Activated CD4-positive, alpha-beta memory T cell treated with anti-CD3 and anti-CD28 coated beads for 36 hours (primary cell): ENCODE data around the gene BIVM. TPM values are rescaled to one million over a fixed set of nuclear protein-coding genes. Genes with fewer than 3 reads are reported as not detected.

ENCODE experiments used
- CTCF ChIA-PET: fragments of 350-600 bp; sonication (Branson Sonifier 250); formaldehyde crosslinking; loops from one replicate; lab custom pipeline; 2021; ENCODE audit warnings: antibody characterized with exemption, inconsistent platforms; lab: Charles Lee
- POLR2A ChIA-PET: fragments of 350-600 bp; sonication (Branson Sonifier 250); formaldehyde crosslinking; loops from one replicate; lab custom pipeline; 2021; ENCODE audit warnings: antibody characterized with exemption; lab: Charles Lee
- DNase-seq: peaks from one replicate; pipeline ENCODE4 v3.0.0-alpha.2; 2020
- H3K27ac Mint-ChIP-seq: one replicate; pipeline ENCODE4 v1.8.0; 2021; ENCODE audit warnings: mixed read lengths
- H3K27me3 Mint-ChIP-seq: one replicate; pipeline ENCODE4 v1.8.0; 2021; ENCODE audit warnings: mixed read lengths
- H3K36me3 Mint-ChIP-seq: one replicate; pipeline ENCODE4 v1.8.0; 2021; ENCODE audit warnings: mixed read lengths
- H3K4me1 Mint-ChIP-seq: one replicate; pipeline ENCODE4 v1.8.0; 2021; ENCODE audit warnings: low read depth, mixed read lengths
- H3K4me3 Mint-ChIP-seq: one replicate; pipeline ENCODE4 v1.8.0; 2021; ENCODE audit warnings: mild to moderate bottlenecking, mixed read lengths
- H3K9me3 Mint-ChIP-seq: one replicate; pipeline ENCODE4 v1.8.0; 2021; ENCODE audit warnings: mixed read lengths
- intact Hi-C: fragments of 100-400 bp; cut with micrococcal nuclease; formaldehyde crosslinking; loops from one replicate; pipeline ENCODE4 v1.15.1; 2023
- total RNA-seq, 2 experiments: library from RNA; stranded (reverse); gene quantifications; one replicate each; pipeline ENCODE4 v1.2.3, GENCODE V29; 2021

Gene BIVM
- total RNA-seq, 2 experiments from 2014 or later, result 13.3 to 15.7 TPM

DNA sequence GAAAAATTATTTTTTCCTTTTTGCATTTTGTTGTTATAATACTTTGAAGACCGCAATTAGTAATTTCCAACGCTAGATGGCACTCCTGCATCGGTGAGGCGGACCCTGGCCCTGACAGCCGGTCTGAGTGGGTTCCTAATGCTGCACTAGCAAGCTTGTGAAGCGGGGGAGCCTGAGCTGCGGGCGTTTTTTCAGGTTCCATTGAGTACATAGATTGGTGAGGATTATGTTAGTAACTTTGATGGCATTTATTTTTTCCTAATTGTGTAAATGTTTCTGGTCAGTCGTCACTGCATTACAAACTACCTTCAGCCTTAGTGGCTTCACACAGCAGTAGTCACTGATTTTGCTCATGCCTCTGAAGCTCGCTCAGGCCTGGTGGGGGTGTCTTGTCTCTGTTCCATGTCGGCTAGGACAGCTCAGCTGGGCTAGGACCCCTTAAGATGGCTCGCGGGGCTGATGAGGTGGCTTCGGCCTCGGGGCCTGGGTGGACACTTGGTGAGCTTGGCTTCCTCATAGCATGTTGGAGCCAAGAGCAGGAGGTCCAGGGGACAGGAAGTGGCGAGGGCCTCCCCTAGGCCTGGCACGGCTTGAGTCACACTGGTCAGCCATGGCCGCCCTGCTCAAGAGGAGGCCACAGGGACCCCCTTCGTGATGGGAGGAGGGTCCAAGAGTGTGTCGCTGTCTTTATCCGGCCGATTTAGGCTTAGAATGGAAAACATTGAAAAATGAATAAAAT lies 71.9 kb downstream of the BIVM start:
- H3K27ac Mint-ChIP-seq, result no peak overlapping the region
- peaks cover 45% of the 10 kb centered on the region for H3K36me3 Mint-ChIP-seq
- H3K4me1 Mint-ChIP-seq, result peaks cover 26% of the 10 kb centered on the region
- H3K9me3 Mint-ChIP-seq, result no peaks in the 10 kb centered on the region
- H3K4me3 Mint-ChIP-seq, result no peak overlapping the region
- intact Hi-C loops, result no loop called here
- CTCF ChIA-PET, result interaction anchor here (0.6 to 2.1 kb wide), 35 partner anchors 8 to 1727 kb away, joined by 3 to 24 read pairs (median 4); partner anchors contain the start of gene ERCC5
- no peaks in the 10 kb centered on the region for H3K27me3 Mint-ChIP-seq
- peak; percentile 57 for DNase-seq
- POLR2A ChIA-PET, result no interaction called here

DNA sequence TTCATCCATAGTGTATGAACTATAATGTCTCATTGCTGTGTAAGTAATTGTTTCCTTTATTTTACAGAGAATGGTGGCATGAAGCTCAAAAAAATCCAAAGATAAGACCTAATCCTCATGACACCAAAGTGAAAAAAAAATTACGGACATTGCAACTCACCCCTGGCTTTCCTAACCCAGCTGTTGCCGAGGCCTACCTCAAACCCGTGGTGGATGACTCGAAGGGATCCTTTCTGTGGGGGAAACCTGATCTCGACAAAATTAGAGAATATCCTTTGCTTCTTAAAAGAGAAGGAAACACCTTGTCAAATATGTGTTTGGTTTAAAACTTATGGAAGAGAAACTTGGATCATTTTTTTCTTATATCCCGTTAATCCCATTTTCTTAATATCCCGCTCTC lies 73.2 kb downstream of the BIVM start:
- Mint-ChIP-seq H3K9me3 (no peaks in the 10 kb centered on the region), H3K4me3 (no peak overlapping the region), H3K27ac (no peak overlapping the region), H3K4me1 (peaks cover 26% of the 10 kb centered on the region), H3K27me3 (no peaks in the 10 kb centered on the region), H3K36me3 (peaks cover 45% of the 10 kb centered on the region)
- CTCF ChIA-PET, result interaction anchor here (0.9 kb wide), 1 partner anchor 13 kb away, joined by 3 read pairs; no protein-coding TSS in a partner anchor
- intact Hi-C loops, result loop anchor here (2.0 kb wide), 1 partner anchor 25 kb away; the partner anchor contains the start of gene ERCC5
- no peak for DNase-seq
- POLR2A ChIA-PET, result no interaction called here

DNA sequence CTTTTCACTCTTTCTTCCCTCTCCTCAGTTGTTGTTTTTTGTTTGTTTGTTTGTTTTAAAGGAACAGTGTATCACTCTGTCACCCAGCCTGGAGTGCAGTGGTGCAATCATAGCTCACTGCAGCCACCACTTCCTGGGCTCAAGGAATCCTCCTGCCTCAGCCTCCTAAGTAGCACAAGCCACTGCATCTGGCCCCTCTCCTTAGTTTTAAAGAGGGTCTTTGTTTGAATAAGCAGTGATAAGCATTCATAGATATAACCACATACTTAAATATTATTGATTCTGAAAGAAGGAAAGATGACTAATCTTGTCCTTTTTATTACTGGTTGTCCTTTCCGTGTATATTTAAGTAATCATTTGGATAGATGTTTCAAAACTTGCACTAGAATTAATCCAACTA lies 73.6 kb downstream of the BIVM start:
- no peak for DNase-seq
- H3K4me3 Mint-ChIP-seq, result no peak overlapping the region
- intact Hi-C loops, result loop anchor here (2.0 kb wide), 1 partner anchor 26 kb away; the partner anchor contains the start of gene ERCC5
- POLR2A ChIA-PET, result no interaction called here
- CTCF ChIA-PET, result interaction anchor here (0.9 kb wide), 1 partner anchor 13 kb away, joined by 3 read pairs; no protein-coding TSS in a partner anchor
- peaks cover 26% of the 10 kb centered on the region for H3K4me1 Mint-ChIP-seq
- H3K27me3 Mint-ChIP-seq, result no peaks in the 10 kb centered on the region
- no peak overlapping the region for H3K27ac Mint-ChIP-seq
- peaks cover 41% of the 10 kb centered on the region for H3K36me3 Mint-ChIP-seq
- H3K9me3 Mint-ChIP-seq, result no peaks in the 10 kb centered on the region

DNA sequence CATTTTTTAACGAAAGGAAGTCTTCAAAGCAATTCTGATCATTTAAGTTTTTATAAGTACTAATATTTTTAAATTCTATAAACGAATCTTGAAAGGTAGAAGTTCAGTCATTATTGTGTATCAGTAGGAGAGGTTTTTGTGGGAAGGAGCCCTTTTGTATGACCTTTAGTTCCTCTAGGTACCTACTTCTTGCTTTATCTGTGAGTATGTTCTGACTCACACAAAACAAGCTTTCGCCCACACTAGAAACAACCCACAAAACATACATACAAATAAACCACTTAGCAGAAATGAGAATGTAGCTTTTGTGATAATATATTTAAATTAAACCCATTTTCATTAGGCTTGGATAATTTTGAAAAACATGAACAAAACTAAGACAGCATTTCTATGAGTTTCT lies 74.7 kb downstream of the BIVM start:
- DNase-seq, result no peak
- H3K4me1 Mint-ChIP-seq, result peaks cover 26% of the 10 kb centered on the region
- H3K27me3 Mint-ChIP-seq, result no peaks in the 10 kb centered on the region
- no peaks in the 10 kb centered on the region for H3K9me3 Mint-ChIP-seq
- no peak overlapping the region for H3K27ac Mint-ChIP-seq
- intact Hi-C loops, result loop anchor here (2.0 kb wide), 1 partner anchor 27 kb away; the partner anchor contains the start of gene ERCC5
- ChIA-PET POLR2A (no interaction called here), CTCF (no interaction called here)
- H3K4me3 Mint-ChIP-seq, result no peak overlapping the region
- H3K36me3 Mint-ChIP-seq, result peaks cover 33% of the 10 kb centered on the region

- Mint-ChIP-seq H3K27ac (no peak overlapping the region), H3K9me3 (no peaks in the 10 kb centered on the region), H3K4me1 (peaks cover 19% of the 10 kb centered on the region), H3K27me3 (no peaks in the 10 kb centered on the region), H3K36me3 (peaks cover 30% of the 10 kb centered on the region), H3K4me3 (no peak overlapping the region)
- intact Hi-C loops, result no loop called here
- ChIA-PET CTCF (no interaction called here), POLR2A (no interaction called here)
- no peak for DNase-seq
Measured at GRCh38 chr13:102875256-102875655, 76.3 kb downstream of the BIVM start.

DNA sequence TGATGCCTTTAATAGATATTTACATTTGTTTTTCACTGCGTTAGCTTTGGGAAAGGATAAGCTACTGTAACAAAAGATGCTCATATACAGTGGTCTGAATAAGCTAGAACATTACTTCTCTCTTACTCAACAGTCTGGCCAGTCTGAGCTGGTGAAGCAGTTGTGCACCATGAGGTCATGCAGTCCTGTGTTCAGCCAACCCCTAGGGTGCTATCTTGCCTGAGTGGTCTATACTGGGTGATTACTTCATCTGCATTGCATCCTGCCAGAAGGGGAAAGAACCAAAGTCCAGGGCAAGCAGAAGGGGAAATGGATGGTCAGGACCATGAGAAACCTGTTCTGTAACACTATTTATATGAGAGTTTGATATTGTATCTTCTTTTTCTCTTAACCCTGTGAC lies 78.4 kb downstream of the BIVM start:
- no peak overlapping the region for H3K4me3 Mint-ChIP-seq
- H3K4me1 Mint-ChIP-seq, result peaks cover 10% of the 10 kb centered on the region
- no peaks in the 10 kb centered on the region for H3K9me3 Mint-ChIP-seq
- CTCF ChIA-PET, result interaction anchor here (0.9 kb wide), 1 partner anchor 28 kb away, joined by 4 read pairs; no protein-coding TSS in a partner anchor
- no peak for DNase-seq
- no peaks in the 10 kb centered on the region for H3K27me3 Mint-ChIP-seq
- intact Hi-C loops, result no loop called here
- POLR2A ChIA-PET, result no interaction called here
- no peak overlapping the region for H3K27ac Mint-ChIP-seq
- H3K36me3 Mint-ChIP-seq, result peaks cover 25% of the 10 kb centered on the region

DNA sequence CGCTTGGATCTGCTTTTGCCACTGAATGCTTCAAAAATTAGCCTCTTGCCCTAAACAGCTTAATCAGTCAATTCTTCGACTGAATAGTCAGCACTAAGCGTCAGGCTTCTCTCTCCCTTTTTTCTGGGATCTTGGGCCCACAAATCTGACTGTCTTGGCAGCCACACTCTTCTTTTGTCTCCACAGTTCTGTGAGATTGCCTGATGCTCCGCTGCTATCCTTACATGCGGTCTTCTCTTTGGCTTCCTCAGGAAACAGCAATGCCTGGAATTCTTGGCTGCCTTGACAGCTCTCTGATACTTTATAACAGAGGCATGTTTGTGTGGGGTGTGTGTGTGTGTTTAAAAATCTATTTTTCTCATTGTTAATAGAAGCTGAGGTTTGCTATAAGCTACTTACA lies 79.6 kb downstream of the BIVM start:
- Mint-ChIP-seq H3K27ac (no peak overlapping the region), H3K36me3 (peaks cover 19% of the 10 kb centered on the region), H3K4me3 (no peak overlapping the region), H3K4me1 (no peaks in the 10 kb centered on the region), H3K9me3 (no peaks in the 10 kb centered on the region), H3K27me3 (no peaks in the 10 kb centered on the region)
- intact Hi-C loops, result no loop called here
- DNase-seq, result no peak
- POLR2A ChIA-PET, result no interaction called here
- CTCF ChIA-PET, result interaction anchor here (0.9 kb wide), 1 partner anchor 8 kb away, joined by 6 read pairs; no protein-coding TSS in a partner anchor

DNA sequence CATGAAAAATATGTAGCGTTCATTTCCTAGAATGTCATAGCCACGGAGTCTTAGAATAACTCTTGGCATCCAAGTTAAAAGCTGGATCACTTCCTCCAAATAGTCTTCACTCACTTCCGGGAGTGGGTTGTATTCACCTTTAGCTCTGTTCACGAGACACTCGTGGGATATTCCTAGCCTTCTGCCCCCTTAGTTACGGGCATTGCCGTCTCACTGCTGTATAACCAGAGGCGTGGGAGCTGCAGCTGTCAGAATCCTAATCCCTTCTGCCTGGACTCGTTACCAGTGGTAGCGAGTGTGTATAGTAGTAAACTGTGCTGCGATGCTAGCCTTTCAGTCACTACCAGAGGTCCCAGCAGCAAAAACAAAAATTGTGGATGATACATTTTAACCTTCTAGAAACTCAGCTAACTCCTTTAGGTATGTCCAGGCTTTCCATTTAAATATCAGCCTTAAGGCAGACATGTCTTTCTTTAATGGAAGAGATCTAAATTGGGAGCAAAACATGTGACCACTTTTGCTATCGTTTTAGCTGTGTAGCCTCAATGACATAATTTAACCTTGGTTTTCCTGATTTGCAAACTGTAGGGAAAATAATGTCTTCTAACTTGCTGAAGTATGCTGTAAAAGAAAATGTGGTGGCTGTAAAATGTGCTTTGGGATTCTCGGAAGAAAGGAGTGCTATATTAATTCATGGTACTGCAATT lies 81.0 kb downstream of the BIVM start:
- peaks cover 13% of the 10 kb centered on the region for H3K36me3 Mint-ChIP-seq
- CTCF ChIA-PET, result interaction anchor here (2.3 kb wide), 1 partner anchor 10 kb away, joined by 16 read pairs; no protein-coding TSS in a partner anchor
- H3K4me1 Mint-ChIP-seq, result no peaks in the 10 kb centered on the region
- H3K9me3 Mint-ChIP-seq, result no peaks in the 10 kb centered on the region
- no peak overlapping the region for H3K4me3 Mint-ChIP-seq
- H3K27ac Mint-ChIP-seq, result no peak overlapping the region
- H3K27me3 Mint-ChIP-seq, result no peaks in the 10 kb centered on the region
- intact Hi-C loops, result no loop called here
- POLR2A ChIA-PET, result no interaction called here
- no peak for DNase-seq

DNA sequence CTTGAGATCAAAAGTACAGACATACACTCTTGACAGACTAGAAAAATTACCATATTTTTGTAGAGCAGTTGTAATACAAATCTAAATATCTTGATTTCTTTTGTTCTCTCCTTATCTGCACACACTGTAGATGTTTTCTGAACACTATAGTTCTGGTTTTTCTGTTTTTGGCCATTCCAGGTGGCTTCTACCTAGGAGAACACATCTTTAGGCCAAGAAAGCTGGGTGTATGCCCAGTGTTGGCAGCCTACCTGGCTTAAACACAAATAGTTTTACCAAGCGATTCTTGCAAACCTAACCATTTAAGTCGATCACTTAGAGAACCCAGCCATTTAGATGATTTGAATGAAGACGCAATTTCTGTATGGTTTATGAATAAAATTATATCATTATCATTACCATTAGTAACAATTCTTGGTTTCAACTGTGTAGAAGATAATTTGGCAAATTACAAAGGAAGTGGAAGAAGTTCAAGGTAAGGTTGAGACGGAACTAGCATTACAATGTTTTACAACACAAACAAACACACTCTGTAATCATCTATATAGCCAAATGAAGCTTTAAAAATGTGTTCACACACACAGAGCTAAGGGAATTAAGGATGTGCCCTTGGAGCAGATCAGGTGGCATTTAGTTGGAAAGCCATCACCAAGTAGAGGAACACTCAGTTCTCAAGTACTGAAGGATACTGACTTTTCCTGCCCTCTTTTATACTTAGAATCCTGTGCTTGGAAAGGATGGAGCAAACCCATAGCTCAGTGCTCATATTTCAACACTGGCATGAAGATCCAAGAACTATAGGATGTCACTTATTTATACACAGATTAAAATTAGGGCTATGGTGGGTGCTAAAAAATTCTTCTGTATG lies 83.1 kb downstream of the BIVM start:
- no peak overlapping the region for H3K27ac Mint-ChIP-seq
- no peaks in the 10 kb centered on the region for H3K9me3 Mint-ChIP-seq
- intact Hi-C loops, result no loop called here
- POLR2A ChIA-PET, result no interaction called here
- CTCF ChIA-PET, result no interaction called here
- no peaks in the 10 kb centered on the region for H3K36me3 Mint-ChIP-seq
- H3K4me1 Mint-ChIP-seq, result no peaks in the 10 kb centered on the region
- H3K4me3 Mint-ChIP-seq, result no peak overlapping the region
- no peaks in the 10 kb centered on the region for H3K27me3 Mint-ChIP-seq
- no peak for DNase-seq
